A673 (cell line): ENCODE results near the gene LPA.

ENCODE experiments used
- EZH2 ChIP-seq: fragments of 200-600 bp; sonication (generic); IDR thresholded peaks from 2 replicates; pipeline ENCODE4 v1.6.1; 2017; ENCODE audit warnings: borderline replicate concordance, low read depth, mild to moderate bottlenecking, mixed read lengths, antibody characterized with exemption, low read length; ENCODE audit not compliant: poor library complexity, severe bottlenecking
- TF ChIP-seq, protein P1 (sequence below): fragments of 300-800, 200-600 bp; sonication (generic); conservative IDR thresholded peaks from 2 replicates; pipeline ENCODE4 v1.5.1; 2017; ENCODE audit warnings: low read depth, mild to moderate bottlenecking, antibody characterized with exemption, low read length, moderate library complexity, mixed read lengths

GRCh38 chr6:160507420-160507819 is 156.7 kb downstream of the LPA start:
- TF ChIP-seq, protein P1, sequence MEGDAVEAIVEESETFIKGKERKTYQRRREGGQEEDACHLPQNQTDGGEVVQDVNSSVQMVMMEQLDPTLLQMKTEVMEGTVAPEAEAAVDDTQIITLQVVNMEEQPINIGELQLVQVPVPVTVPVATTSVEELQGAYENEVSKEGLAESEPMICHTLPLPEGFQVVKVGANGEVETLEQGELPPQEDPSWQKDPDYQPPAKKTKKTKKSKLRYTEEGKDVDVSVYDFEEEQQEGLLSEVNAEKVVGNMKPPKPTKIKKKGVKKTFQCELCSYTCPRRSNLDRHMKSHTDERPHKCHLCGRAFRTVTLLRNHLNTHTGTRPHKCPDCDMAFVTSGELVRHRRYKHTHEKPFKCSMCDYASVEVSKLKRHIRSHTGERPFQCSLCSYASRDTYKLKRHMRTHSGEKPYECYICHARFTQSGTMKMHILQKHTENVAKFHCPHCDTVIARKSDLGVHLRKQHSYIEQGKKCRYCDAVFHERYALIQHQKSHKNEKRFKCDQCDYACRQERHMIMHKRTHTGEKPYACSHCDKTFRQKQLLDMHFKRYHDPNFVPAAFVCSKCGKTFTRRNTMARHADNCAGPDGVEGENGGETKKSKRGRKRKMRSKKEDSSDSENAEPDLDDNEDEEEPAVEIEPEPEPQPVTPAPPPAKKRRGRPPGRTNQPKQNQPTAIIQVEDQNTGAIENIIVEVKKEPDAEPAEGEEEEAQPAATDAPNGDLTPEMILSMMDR = no peak
- no peak for TF ChIP-seq EZH2
